GM23248 (cell line): ENCODE data around the gene FPR3. TPM values are rescaled to one million over a fixed set of nuclear protein-coding genes. Genes with fewer than 3 reads are reported as not detected.
A peak's percentile ranks its signal among the peaks of the same experiment; 100 is the strongest.
"Not testable (repeated sequence)": the region's sequence is repeated elsewhere in the genome, so short reads cannot be mapped to it uniquely, and the experiment has no call there.

Experiments
- DNase-seq: peaks from one replicate; pipeline ENCODE4 v3.0.0-alpha.2; 2015
- H2AFZ ChIP-seq: fragments of 200-600 bp; sonication (generic); 2 replicates; pipeline ENCODE4 v1.6.1; 2016; ENCODE audit warnings: antibody characterized with exemption
- H3F3A ChIP-seq: fragments of 200-600 bp; sonication (generic); 2 replicates; pipeline ENCODE4 v1.6.1; 2016; ENCODE audit warnings: mild to moderate bottlenecking, antibody characterized with exemption, mixed run types; ENCODE audit not compliant: insufficient read depth
- H3K27ac ChIP-seq: fragments of 200-600 bp; sonication (generic); 2 replicates; pipeline ENCODE4 v1.5.1; 2016; ENCODE audit warnings: mild to moderate bottlenecking
- H3K27me3 ChIP-seq: fragments of 200-600 bp; sonication (generic); replicated peaks from 2 replicates; pipeline ENCODE4 v1.6.1; 2016; ENCODE audit warnings: mild to moderate bottlenecking; ENCODE audit not compliant: insufficient read depth
- H3K36me3 ChIP-seq: fragments of 200-600 bp; sonication (generic); 2 replicates; pipeline ENCODE4 v1.6.1; 2016; ENCODE audit warnings: low read depth, mild to moderate bottlenecking
- H3K4me1 ChIP-seq: fragments of 200-600 bp; sonication (generic); 2 replicates; pipeline ENCODE4 v1.6.1; 2016; ENCODE audit warnings: mild to moderate bottlenecking; ENCODE audit not compliant: insufficient read depth
- H3K4me2 ChIP-seq: fragments of 200-600 bp; sonication (generic); one replicate; pipeline ENCODE4 v1.6.1; 2016; ENCODE audit warnings: mild to moderate bottlenecking; ENCODE audit not compliant: unreplicated experiment
- H3K4me3 ChIP-seq: fragments of 200-600 bp; sonication (generic); 2 replicates; pipeline ENCODE4 v1.5.1; 2016; ENCODE audit warnings: mild to moderate bottlenecking
- H3K79me2 ChIP-seq: fragments of 200-600 bp; sonication (generic); 2 replicates; pipeline ENCODE4 v1.6.1; 2016; ENCODE audit warnings: mild to moderate bottlenecking; ENCODE audit not compliant: insufficient read depth
- H3K9ac ChIP-seq: fragments of 200-600 bp; sonication (generic); 2 replicates; pipeline ENCODE4 v1.6.1; 2016; ENCODE audit warnings: mild to moderate bottlenecking
- H3K9me2 ChIP-seq: fragments of 200-600 bp; sonication (generic); 2 replicates; pipeline ENCODE4 v1.6.1; 2016; ENCODE audit warnings: mixed run types, mild to moderate bottlenecking, moderate library complexity; ENCODE audit not compliant: insufficient read depth
- H3K9me3 ChIP-seq: fragments of 200-600 bp; sonication (generic); one replicate; pipeline ENCODE4 v1.6.1; 2017; ENCODE audit warnings: low read depth
- H4K20me1 ChIP-seq: fragments of 200-600 bp; sonication (generic); 2 replicates; pipeline ENCODE4 v1.6.0; 2016; ENCODE audit not compliant: insufficient read depth
- EZH2 ChIP-seq: fragments of 200-600 bp; sonication (generic); IDR thresholded peaks from 2 replicates; pipeline ENCODE4 v1.6.1; 2018; ENCODE audit warnings: antibody characterized with exemption, mild to moderate bottlenecking; ENCODE audit not compliant: insufficient read depth, poor library complexity, severe bottlenecking
- EZH2phosphoT487 ChIP-seq: fragments of 200-600 bp; sonication (generic); IDR thresholded peaks from 2 replicates; pipeline ENCODE4 v1.6.1; 2018; ENCODE audit warnings: antibody characterized with exemption, moderate library complexity, mild to moderate bottlenecking, low read depth; ENCODE audit not compliant: insufficient read depth
- WGBS, 2 experiments: methylation state at CpG; one replicate each; pipeline ENCODE4 v1.1.6; 2015 to 2017; ENCODE audit warnings: low lambda C conversion rate in 2 of 2, low coverage in 1 of 2; ENCODE audit errors: missing lambda C conversion rate in 2 of 2; 5-methylcytosine and 5-hydroxymethylcytosine counted together
- in situ Hi-C: fragments of 300-500 bp; cut with MboI; formaldehyde crosslinking; loops from 2 replicates; pipeline ENCODE4 v1.15.0; 2020
- polyA plus RNA-seq: library from polyadenylated mRNA; unstranded; fragments of >200 nt; fragmentation: Nextera tagmentation; extraction: Ambion mirVana; gene quantifications from 2 replicates; pipeline ENCODE4 v1.2.1, GENCODE V29; 2016
- total RNA-seq: library from RNA; depleted of rRNA; stranded (reverse); fragments of >200 nt; shearing (Covaris generic); gene quantifications from 2 replicates; pipeline ENCODE4 v1.2.3, GENCODE V29; 2014

Gene FPR3
- total and polyA plus RNA-seq, 2 experiments from 2014 or later, result not detected

DNA sequence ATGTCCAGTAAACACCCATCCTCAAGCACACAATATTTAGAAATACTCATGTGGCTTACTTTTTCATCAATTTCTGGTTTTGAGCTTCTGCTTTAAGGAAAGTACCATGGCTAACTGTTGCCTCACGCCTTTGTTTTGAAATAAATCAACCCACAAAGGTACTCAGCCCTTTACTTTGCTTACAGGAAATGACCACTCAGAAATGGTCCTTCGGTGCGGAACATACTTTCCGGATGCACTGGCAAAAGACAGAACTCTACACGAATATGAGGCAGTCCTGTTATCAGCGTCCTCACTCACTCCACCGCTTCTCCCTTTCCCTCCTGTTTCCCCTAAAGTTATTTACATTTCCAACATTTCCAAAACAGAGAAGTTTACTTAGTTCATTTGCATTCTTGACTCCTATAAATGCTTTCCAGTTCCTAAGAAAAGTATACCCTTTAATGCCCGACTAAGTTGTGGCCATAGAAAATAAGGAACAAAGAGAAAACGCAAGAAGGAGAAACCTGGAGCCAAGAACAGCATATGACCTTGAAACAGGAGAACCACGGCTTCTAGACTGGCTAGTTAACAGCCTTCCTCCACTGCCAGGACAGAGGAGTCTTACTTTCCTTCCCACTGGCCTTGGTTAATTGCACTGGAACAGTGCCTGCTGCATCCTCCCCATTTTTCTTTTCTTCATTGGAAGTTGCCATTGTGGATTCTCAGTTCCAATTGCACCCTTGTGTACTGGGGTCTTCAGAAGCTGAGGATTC, 23.4 kb upstream of the FPR3 start:
- H3K27me3 ChIP-seq, result no peaks in the 10 kb centered on the region; the same call in 1 of the 2 replicates
- DNase-seq, result no peak
- TF ChIP-seq EZH2phosphoT487 (no peak), EZH2 (no peak)
- no peak overlapping the region for H3K4me3 ChIP-seq
- no peak overlapping the region for H2AFZ ChIP-seq
- H3K79me2 ChIP-seq, result no peaks in the 10 kb centered on the region
- 43% methylated on average over 10 of the region's 10 CpGs for WGBS, 2 experiments
- no peaks in the 10 kb centered on the region for H3K4me1 ChIP-seq
- in situ Hi-C loops, result no loop called here
- H3K9me3 ChIP-seq, result no peaks in the 10 kb centered on the region
- H3K36me3 ChIP-seq, result no peaks in the 10 kb centered on the region
- no peak overlapping the region for H3K27ac ChIP-seq
- no peaks in the 10 kb centered on the region for H3F3A ChIP-seq
- H3K4me2 ChIP-seq, result no peak overlapping the region
- no peak overlapping the region for H3K9ac ChIP-seq
- H3K9me2 ChIP-seq, result no peaks in the 10 kb centered on the region
- H4K20me1 ChIP-seq, result no peaks in the 10 kb centered on the region

DNA sequence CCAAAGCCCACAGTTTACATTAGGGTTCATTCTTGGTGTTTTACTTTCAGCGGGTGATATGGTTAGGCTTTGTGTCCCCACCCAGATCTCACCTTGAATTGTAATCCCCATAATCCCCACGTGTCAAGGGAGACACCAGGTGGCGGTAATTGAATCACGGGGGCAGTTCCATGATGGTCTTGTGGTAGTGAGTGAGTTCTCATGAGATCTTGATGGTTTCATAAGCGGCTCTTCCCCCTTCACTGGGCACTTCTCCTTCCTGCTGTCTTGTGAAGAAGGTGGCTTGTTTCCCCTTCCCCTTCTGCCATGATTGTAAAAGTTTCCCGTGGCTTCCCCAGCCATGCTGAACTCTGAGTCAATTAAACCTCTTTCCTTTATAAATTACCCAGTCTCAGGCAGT, 22.0 kb upstream of the FPR3 start:
- Histone ChIP-seq H3K9me2 (no peaks in the 10 kb centered on the region), H3F3A (no peaks in the 10 kb centered on the region), H3K4me3 (no peak overlapping the region), H3K4me2 (no peak overlapping the region), H3K4me1 (no peaks in the 10 kb centered on the region), H3K36me3 (no peaks in the 10 kb centered on the region), H3K27ac (no peak overlapping the region), H2AFZ (no peak overlapping the region), H4K20me1 (no peaks in the 10 kb centered on the region), H3K9me3 (no peaks in the 10 kb centered on the region), H3K9ac (no peak overlapping the region), H3K79me2 (no peaks in the 10 kb centered on the region), H3K27me3 (no peaks in the 10 kb centered on the region; the same call in 1 of the 2 replicates)
- DNase-seq, result no peak
- no peak for TF ChIP-seq EZH2phosphoT487
- TF ChIP-seq EZH2, result no peak
- in situ Hi-C loops, result no loop called here
- 44 to 58% methylated on average over 6 of the region's 6 CpGs for WGBS, 2 experiments

DNA sequence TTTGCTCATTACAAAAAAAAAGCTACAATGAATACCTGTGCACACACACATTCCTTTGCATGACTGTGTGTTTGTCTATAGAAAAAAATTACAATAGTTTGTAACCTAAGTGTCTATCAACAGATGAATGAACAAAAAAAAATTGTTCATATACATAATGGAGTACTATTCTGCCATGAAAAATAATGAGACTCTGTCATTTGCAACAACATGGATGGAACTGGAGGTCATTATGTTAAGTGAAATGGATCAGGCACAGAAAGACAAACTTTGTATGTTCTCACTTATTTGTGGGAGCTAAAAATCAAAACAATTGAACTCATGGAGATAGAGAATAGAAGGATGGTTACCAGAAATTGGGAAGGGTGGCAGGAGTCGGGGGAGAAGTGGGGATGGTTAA, 18.4 kb upstream of the FPR3 start:
- H3K9me2 ChIP-seq, in situ Hi-C loops, H4K20me1 ChIP-seq: not testable (repeated sequence)

DNA sequence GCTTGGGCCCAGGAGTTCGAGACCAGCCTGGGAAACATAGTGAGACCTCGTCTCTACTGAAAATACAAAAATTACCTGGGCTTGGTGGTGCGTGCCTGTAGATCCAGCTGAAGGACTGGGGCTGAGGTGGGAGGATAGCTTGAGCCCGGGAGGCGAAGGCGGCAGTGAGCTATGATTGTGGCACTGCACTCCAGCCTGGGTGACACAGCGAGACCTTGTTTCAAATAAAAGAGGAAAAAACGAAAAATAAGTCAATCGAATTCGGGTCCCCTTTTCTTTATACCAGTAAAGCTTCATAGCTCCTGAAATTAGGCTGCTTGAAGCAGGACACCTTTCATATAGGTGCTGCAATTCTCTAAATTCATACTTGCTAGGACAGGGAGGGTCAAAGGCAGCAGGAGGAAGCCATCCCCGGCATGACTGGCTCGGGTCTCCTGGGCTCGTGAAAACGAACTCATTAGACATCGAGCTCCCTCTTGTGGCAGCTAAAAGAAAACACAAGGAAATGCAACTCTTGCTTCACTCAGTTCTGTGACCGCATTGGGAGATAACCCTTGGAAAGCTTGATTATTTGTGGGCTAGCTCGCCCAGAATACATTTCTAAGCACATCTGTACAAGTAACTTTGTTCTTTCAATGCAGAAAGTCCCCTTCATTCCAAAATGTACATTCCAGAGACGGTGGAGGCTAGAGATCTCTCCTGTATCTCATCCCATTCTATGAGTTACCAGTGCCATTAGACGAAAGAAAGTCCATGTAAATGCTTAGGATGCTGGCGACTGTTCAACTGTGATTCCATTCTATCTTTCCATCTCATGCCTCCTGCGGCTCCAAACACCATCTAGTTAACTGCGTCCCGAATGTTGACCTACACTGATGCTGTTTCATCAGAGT, 17.1 kb upstream of the FPR3 start:
- DNase-seq, result peak; percentile 85

More for the DNA sequence above, 18.4 kb upstream of the FPR3 start:
- peaks cover 12% of the 10 kb centered on the region; the same call in 1 of the 2 replicates for H3K27me3 ChIP-seq
- not testable (repeated sequence) for H3F3A ChIP-seq, H3K27ac ChIP-seq, DNase-seq, H3K36me3 ChIP-seq, H3K4me1 ChIP-seq, H3K79me2 ChIP-seq, H3K4me3 ChIP-seq, H3K4me2 ChIP-seq, H3K9me3 ChIP-seq, H3K9ac ChIP-seq, H2AFZ ChIP-seq
- whole genome bisulfite sequencing, 2 experiments, result 90 to 98% methylated on average over 1 of the region's 1 CpG

More for the DNA sequence above, 17.1 kb upstream of the FPR3 start:
- WGBS, 2 experiments, result 33% methylated on average over 23 of the region's 23 CpGs
- no peaks in the 10 kb centered on the region for H3F3A ChIP-seq
- H4K20me1 ChIP-seq, result no peaks in the 10 kb centered on the region
- in situ Hi-C loops, result no loop called here
- H3K36me3 ChIP-seq, result no peaks in the 10 kb centered on the region
- TF ChIP-seq EZH2phosphoT487 (no peak), EZH2 (no peak)
- no peak overlapping the region for H3K9ac ChIP-seq
- H3K4me3 ChIP-seq, result peak overlapping the region; percentile 33; the same call in 1 of the 2 replicates
- no peaks in the 10 kb centered on the region for H3K79me2 ChIP-seq
- H3K4me2 ChIP-seq, result peak overlapping the region; percentile 58
- H3K9me2 ChIP-seq, result no peaks in the 10 kb centered on the region
- no peaks in the 10 kb centered on the region for H3K4me1 ChIP-seq
- no peaks in the 10 kb centered on the region for H3K9me3 ChIP-seq
- peak overlapping the region; percentile 71 for H2AFZ ChIP-seq
- peaks cover 12% of the 10 kb centered on the region; the same call in 1 of the 2 replicates for H3K27me3 ChIP-seq
- no peak overlapping the region for H3K27ac ChIP-seq
